ES-I3 (cell line): ENCODE measurements around the gene MMP24OS.

Experiments
- H3K36me3 ChIP-seq: 2 replicates; pipeline ENCODE4 v1.6.1; 2013; ENCODE audit warnings: mild to moderate bottlenecking, low read length, control low read depth, moderate library complexity; ENCODE audit not compliant: insufficient read depth
- H3K4me1 ChIP-seq: 2 replicates; pipeline ENCODE4 v1.6.1; 2013; ENCODE audit warnings: mild to moderate bottlenecking, control low read depth, low read length; ENCODE audit not compliant: insufficient read depth
- H3K9ac ChIP-seq: 2 replicates; pipeline ENCODE4 v1.6.1; 2013; ENCODE audit warnings: low read depth, mild to moderate bottlenecking, low read length, moderate library complexity
- H3K9me3 ChIP-seq: 2 replicates; pipeline ENCODE4 v1.6.1; 2013; ENCODE audit warnings: mild to moderate bottlenecking, low read length, moderate library complexity; ENCODE audit not compliant: control insufficient read depth, insufficient read depth

MMP24OS gene

GRCh38 chr20:35279533-35280174 is 1.7 kb upstream of the MMP24OS start:
- Histone ChIP-seq H3K9me3 (no peaks in the 10 kb centered on the region), H3K4me1 (no peaks in the 10 kb centered on the region; the same call in 1 of the 2 replicates), H3K36me3 (peaks cover 26% of the 10 kb centered on the region), H3K9ac (no peak overlapping the region)

GRCh38 chr20:35279040-35279439 is 1.1 kb upstream of the MMP24OS start:
- H3K36me3 ChIP-seq: peaks cover 26% of the 10 kb centered on the region
- no peaks in the 10 kb centered on the region for H3K9me3 ChIP-seq
- H3K9ac ChIP-seq: no peak overlapping the region
- H3K4me1 ChIP-seq: no peaks in the 10 kb centered on the region; the same call in 1 of the 2 replicates

- Histone ChIP-seq H3K9me3 (no peaks in the 10 kb centered on the region), H3K9ac (peak overlapping the region; percentile 77), H3K36me3 (peaks cover 24% of the 10 kb centered on the region), H3K4me1 (no peaks in the 10 kb centered on the region; the same call in 1 of the 2 replicates)
Observed at GRCh38 chr20:35277127-35277526, 795 bp downstream of the MMP24OS start.

GRCh38 chr20:35276408-35276807 is 1.5 kb downstream of the MMP24OS start:
- H3K9me3 ChIP-seq: no peaks in the 10 kb centered on the region
- H3K36me3 ChIP-seq: peaks cover 19% of the 10 kb centered on the region
- H3K9ac ChIP-seq: peak overlapping the region; percentile 77
- H3K4me1 ChIP-seq: no peaks in the 10 kb centered on the region; the same call in 1 of the 2 replicates

- no peaks in the 10 kb centered on the region for H3K9me3 ChIP-seq
- H3K9ac ChIP-seq: no peak overlapping the region
- peaks cover 18% of the 10 kb centered on the region for H3K36me3 ChIP-seq
- no peaks in the 10 kb centered on the region; the same call in 1 of the 2 replicates for H3K4me1 ChIP-seq
Observed at GRCh38 chr20:35275741-35276251, 2.1 kb downstream of the MMP24OS start.

- H3K9ac ChIP-seq: no peak overlapping the region
- 0 out of 2 replicates have a peak, but pooled peaks cover 6% of the 10 kb centered on the region for H3K36me3 ChIP-seq
- no peaks in the 10 kb centered on the region; the same call in 1 of the 2 replicates for H3K4me1 ChIP-seq
- H3K9me3 ChIP-seq: no peaks in the 10 kb centered on the region
Observed at GRCh38 chr20:35274172-35275092, 3.5 kb downstream of the MMP24OS start.

GRCh38 chr20:35273449-35274171 is 4.3 kb downstream of the MMP24OS start:
- H3K4me1 ChIP-seq: no peaks in the 10 kb centered on the region; the same call in 1 of the 2 replicates
- H3K36me3 ChIP-seq: no peaks in the 10 kb centered on the region
- no peaks in the 10 kb centered on the region for H3K9me3 ChIP-seq
- H3K9ac ChIP-seq: no peak overlapping the region

- no peaks in the 10 kb centered on the region; the same call in 1 of the 2 replicates for H3K4me1 ChIP-seq
- H3K9ac ChIP-seq: no peak overlapping the region
- H3K36me3 ChIP-seq: no peaks in the 10 kb centered on the region
- no peaks in the 10 kb centered on the region for H3K9me3 ChIP-seq
Observed at GRCh38 chr20:35271904-35272303, 6.0 kb downstream of the MMP24OS start.

GRCh38 chr20:35271073-35271882 is 6.6 kb downstream of the MMP24OS start:
- Histone ChIP-seq H3K9me3 (no peaks in the 10 kb centered on the region), H3K36me3 (no peaks in the 10 kb centered on the region), H3K4me1 (peaks cover 5% of the 10 kb centered on the region; the same call in 1 of the 2 replicates), H3K9ac (no peak overlapping the region)

GRCh38 chr20:35270021-35270902 is 7.7 kb downstream of the MMP24OS start:
- Histone ChIP-seq H3K4me1 (peaks cover 5% of the 10 kb centered on the region; the same call in 1 of the 2 replicates), H3K36me3 (no peaks in the 10 kb centered on the region), H3K9me3 (no peaks in the 10 kb centered on the region), H3K9ac (no peak overlapping the region)

GRCh38 chr20:35269055-35269781 is 8.7 kb downstream of the MMP24OS start:
- no peaks in the 10 kb centered on the region for H3K9me3 ChIP-seq
- no peaks in the 10 kb centered on the region for H3K36me3 ChIP-seq
- peaks cover 11% of the 10 kb centered on the region for H3K4me1 ChIP-seq
- no peak overlapping the region for H3K9ac ChIP-seq

GRCh38 chr20:35267092-35267491 is 10.8 kb downstream of the MMP24OS start:
- no peaks in the 10 kb centered on the region for H3K9me3 ChIP-seq
- no peak overlapping the region for H3K9ac ChIP-seq
- H3K4me1 ChIP-seq: peaks cover 20% of the 10 kb centered on the region
- H3K36me3 ChIP-seq: no peaks in the 10 kb centered on the region
